HG02981 (cell line): ENCODE data around the gene SRSF4.

Experiments used
- ATAC-seq: cut with Tn5 transposase; IDR thresholded peaks from one replicate; pipeline ENCODE4 v1.9.1; 2021; ENCODE audit warnings: mild to moderate bottlenecking, moderate library complexity; ENCODE audit not compliant: unreplicated experiment

SRSF4 gene

DNA sequence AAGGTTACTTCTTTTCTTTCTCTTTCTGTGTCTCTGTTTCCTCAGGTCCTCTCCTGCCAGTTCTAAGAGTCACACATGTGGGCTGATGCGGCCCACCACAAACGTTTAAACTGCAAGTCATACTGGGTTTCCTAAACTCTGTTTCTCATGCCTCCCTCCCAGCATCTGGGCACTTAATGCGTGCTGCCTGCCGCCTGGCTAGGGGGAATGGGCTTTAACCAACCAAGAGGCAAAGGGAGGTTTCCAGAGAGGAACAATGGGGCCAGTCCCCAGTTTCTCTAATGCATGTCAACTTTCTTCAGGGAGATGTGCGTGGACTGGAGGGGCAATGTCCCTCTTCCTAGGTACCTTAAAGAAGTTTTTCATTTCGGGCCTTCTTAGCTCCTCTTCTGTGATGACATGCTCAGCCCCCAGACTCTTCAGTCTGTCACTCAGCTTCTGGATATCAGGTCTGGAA is 19.9 kb upstream of the SRSF4 start:
- no peak for ATAC-seq

DNA sequence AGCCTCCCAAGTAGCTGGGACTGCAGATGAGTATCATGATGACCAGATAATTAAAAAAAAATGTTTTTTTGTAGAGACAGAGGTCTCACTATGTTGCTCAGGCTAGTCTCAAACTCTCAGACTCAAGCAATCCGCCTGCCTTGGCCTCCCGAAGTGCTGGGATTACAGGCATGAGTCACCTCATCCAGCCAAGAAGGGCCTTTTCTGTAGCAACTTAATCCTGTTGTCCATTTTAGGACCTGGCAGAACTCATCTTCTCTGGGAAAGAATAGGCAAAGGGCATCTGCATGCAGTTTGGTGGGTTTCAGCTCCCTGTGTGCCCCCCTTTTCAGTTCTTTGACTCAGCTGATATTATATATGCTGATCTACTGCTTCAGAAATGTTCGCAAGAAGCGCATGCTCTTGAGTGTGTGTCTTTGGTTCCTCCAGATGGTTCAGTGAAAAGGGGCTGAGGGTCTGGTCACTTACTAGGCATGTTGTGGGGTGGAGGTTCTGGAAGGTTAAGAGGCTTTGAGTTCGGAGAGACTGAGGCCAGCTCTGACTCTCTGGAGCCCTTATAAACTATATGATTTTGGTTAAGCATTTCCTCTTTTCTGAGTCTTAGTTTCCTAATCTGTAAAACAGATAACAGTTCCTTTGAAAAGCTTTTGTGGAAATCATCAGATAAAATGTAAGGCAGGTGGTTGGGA is 19.4 kb upstream of the SRSF4 start:
- ATAC-seq: no peak

DNA sequence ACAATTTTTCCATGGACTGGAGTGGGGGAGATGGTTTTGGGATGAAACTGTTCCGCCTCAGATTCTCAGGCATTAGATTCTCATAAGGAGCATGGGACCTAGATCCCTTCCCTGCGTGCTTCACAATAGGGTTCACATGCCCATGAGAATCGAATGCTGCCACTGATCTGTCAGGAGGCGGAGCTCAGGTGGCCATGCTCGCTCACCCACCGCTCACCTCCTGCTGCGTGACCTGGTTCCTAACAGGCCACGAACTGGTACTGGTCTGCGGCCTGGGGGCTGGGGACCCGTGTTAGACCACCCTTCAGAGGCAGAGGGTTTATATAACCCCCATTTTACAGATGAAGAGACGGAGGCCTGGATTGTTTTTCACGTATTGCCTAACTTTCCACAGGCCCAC is 16.3 kb upstream of the SRSF4 start:
- ATAC-seq: no peak

DNA sequence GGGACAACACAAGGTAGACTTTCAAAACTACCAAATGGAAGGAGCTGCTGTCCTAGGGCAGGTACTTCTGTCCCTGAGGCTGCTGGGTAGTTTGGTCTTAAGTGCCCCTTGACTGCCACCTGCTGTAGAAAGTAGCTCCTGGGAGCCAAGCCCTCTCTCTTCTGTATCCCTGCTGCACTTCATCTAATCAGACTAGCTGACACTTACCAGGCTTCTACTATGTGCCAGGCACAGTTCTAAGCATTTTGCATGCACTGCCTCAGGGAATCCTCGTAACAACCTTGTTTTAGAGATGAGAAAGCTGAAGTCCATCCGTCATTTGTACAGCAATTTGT is 15.9 kb upstream of the SRSF4 start:
- no peak for ATAC-seq

DNA sequence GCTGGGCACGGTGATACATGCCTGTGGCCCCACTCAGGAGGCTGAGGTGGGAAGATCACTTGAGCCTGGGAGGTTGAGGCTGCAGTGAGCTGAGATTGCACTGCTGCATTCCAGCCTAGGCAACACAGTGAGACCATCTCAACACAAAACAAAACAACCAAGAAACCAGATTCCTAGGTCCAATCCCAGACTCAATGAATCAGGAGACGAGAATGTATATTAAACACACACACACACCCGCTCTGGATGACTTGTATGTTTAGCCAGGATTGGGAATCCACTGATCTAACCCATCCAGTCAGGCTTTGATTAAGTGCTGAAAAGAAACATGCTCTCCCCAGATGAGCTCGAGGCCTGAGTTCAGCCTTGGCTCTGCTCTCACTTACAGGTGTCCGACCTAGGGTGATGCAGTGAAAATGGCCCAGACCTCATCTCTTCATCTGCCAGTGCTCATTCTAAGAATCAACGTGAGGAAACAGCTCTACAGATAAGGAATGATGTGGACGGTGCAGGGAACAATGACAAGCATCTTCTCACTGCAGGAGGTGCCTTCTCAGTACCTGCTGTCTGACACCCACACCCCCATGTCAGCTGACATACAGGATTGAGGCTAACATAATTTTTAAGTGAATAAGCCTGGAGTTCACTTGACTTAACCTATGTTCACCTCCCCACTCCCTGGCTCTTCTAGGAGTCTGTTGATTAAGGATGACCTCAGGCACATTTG is 15.3 kb upstream of the SRSF4 start:
- no peak for ATAC-seq

DNA sequence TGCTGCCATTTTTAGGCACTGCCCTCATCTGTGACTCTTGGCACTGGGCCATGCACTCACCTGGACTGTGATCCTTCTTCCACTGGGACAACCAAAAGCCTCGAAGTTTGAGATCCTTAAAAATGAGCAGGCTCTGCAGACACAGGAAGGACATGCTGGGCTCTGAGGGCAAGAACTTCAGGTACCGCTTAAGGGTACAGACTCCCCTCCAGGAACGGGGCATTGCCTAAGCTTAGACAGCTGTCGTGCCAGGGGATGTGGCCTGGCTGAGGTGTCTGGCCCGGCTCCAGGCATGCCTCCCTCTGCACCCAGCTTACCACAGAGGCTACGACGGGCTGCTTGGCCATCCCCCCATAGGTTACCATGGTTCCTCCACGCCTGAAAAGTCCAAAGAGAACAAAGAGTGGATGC is 14.2 kb upstream of the SRSF4 start:
- no peak for ATAC-seq

DNA sequence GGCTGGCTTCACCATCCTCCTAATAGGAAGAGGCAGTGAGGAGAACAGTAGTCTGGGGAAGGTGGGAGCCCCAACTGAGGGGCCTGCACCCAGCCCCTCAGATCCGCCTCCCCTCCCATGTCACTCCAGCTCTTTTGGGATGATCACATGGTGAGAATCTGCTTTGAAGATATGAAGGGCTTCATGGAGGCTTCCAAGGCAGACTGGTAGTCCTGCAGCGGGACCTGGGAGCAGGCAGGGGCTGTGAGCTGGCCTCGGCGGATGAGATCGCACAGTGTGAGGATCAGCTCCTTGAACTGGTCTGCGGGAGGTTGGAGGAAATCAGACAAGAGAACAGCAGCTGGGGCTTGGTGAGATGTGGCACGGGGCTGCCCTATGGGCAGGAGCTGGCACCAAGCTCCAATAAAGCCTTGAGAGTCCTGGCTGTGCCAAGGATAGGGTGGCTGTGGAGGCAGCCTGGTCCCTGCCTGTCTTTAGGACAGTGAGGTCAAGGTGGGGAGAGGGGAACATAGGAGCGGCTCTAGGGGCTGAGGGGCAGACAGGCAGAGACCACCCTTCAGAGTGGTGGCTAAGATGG is 12.3 kb upstream of the SRSF4 start:
- no peak for ATAC-seq

DNA sequence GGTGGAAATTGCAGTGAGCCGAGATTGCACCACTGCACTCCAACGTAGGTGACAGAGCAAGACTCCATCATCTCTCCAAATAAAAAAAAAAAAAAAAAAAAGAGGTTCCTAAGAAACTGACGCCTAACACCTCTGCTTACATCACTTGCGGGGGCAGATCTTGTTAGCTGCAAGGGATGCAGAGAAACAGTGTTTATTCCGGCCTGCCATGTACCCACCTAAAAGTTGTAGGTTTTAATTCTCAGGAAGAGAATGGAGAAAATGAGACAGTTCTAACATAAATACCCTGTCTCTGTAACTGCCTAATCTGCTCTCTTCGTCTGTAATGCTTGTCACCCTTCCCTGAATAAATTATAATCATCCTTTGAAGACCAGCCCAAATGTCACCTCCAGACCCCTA is 9.0 kb upstream of the SRSF4 start:
- ATAC-seq: no peak

DNA sequence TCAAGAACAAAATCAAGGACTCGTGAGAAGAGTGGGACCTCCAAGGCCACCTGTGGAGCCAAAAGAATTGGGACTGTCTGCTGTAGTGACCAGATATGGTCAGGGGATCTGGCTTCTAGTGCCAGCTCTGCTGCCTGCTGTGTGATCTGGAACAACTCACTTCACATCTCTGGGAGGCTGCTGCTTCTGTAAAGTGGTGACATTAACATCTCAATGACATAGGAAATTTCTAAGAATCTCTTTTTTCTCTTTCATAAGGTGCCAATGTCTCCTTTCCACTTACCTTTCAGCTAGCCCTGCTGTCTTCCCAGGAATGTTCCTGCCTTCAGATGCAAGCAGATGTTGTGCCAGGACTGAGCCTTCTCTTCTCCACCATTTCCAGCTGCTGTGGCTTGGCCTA is 5.0 kb upstream of the SRSF4 start:
- no peak for ATAC-seq

DNA sequence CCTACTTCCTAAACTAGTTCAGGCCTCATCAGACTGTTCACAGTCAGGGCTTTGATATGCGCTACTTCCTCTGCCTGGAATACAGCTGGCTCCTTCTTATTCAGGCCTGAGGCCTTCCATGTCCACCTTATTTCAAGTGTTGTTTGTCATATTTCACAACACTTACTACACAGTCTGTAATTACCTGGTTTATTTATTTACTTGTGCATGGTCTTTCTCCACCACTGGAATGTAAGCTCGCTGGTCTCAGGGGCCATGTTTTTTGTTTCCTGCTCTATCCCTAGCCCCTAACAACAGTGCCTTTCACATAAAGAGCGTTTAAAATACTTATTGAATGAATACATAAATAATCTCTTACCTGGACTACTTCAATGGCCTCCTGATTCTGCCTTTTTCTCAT is 4.6 kb upstream of the SRSF4 start:
- no peak for ATAC-seq

DNA sequence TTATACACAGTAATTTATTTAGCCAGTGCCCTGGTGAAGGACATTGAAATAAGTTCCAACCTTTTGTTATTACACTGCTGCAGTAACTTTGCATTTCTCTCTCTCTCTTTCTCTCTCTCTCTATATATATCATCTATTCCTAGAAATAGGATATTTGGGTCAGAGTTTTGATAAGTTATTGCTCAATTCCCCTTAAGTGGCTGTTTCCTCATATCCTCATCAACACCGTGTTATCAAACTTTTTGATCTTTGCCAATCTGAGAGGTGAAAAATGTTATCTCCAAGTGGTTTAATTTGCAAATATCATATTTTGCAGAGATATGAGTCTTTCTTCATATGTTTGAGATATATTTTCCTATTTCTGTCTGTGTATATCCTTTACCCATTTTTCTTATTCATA is 1.6 kb upstream of the SRSF4 start:
- no peak for ATAC-seq

DNA sequence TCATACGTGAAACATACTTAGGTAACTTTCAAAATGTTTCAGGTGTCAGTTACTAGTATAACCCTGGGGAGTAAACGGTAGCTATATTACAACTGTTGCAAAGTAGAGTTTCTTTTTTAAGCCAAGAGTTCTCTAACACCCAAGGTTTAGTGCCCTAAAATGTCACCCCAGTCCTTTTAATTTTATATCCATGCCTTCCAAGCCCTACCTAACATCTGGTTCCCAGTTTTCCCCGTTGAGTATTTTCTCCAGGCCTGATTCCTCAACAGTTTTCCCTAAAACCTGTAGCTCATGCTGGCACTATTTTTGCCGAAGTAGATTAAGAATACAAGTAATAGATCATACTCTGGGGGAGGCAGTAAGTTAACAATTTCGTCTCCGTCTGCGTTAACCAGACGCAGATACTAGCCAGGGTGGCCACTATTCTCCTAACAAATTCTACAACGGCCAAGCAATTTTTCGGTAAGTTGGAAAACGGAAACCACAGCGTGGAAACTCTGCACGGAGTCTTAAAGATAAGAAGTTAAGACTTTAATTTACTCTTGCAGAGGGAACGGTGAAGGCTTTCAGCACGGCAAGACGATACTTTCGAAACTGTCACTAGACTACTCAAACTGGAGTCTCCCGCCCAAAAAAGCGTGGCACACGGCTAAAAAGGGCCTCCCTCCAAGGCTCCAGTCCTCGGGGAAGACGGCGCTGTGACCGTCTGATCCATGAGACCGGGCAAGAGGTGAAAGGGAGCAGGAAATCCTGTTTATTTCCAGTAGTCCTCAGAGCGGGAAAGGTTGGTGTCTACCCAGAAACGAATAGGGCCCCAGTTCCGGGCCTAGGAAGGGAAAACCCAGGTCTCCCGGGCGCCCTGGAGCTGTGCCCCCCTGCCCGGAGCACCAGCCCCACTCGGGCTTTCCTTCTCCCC is 945 bp downstream of the SRSF4 start:
- ATAC-seq: no peak

DNA sequence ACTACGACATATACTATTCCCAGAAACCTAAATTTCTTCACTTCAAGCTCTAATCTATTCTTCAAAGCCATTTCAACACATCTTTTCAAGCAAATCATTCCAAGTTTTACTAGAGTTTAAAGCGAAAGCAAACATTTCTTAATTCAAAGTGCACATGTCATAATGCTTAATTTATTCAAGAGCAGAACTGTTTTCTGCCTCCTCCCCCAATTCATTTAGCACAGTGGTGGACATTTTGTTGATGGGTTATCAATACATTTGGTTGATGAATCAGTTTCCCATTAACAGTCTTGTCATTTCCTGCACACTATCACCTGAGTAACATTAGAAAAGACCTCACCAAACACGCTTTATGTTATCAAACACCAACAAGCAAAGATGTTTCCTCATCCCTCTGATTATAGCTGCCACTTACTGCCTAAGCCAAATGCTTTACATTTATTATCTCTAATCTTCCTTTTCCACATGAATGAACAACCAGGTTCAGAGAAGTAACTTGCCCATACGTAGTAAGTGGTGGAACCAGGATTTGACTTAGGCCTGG is 2.0 kb downstream of the SRSF4 start:
- no peak for ATAC-seq

DNA sequence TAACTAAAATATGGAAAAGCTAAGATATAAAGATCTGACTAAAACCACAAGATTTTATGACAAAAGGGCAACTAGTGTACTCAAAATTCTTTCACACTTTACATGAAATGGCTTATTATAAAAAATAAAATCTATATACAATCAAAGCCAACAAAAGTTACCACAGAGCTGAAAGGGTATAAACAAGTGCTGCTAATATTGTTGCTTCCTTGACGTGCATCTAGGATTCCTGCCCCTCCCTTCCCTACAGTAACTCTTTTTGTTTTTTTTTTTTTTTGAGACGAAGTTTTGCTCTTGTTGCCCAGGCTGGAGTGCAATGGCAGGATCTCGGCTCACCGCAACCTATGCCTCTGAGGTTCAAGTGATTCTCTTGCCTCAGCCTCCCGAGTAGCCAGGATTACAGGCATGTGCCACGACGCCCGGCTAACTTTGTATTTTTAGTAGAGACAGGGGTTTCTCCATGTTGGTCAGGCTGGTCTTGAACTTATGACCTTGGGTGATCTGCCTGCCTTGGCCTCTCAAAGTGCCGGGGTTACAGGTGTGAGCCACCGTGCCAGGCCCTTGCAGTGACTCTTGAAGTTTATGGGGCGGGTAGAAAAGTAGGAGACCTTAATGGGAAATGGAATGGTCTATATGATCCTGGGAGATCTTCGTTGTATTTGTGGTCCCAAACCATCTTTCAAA is 4.5 kb downstream of the SRSF4 start:
- ATAC-seq: no peak

DNA sequence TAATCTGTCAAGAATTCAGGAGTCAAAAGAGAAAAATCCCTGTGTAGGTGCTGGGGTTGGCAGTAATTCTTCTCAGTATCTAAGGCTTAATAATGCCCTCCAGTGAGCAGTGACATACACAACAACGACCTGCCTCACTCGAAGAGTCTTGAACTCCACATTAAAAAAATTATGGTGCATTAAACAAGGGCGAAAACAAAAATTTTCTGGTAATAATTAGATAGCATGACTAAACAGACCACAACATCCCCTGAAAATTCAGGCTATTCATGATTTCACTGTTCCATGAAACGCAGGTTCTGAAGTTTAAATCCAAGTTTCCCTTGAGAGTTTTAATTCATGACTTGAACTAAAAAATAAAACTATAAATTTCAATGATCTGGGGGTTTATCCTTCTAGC is 5.1 kb downstream of the SRSF4 start:
- no peak for ATAC-seq

DNA sequence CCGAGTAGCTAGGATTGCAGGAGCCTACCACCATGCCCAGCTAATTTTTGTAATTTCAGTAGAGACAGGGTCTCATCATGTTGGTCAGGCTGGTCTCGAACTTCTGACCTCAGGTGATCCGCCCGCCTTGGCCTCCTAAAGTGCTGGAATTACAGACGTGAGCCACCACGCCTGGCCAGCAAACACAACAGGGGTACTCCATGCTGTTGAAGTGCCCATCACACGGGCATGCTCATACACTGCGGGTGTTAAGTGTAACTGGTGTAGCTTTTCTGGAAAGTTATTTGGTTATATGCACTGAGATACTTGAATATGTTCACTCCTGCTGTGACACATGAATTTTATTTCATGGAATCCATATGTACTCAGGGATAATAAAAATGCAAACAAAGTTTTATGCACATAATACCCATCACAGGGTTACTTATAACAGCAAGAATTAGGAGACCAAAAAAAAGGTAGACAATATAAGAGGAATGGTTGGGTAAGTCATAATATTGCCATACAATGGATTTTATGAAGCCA is 9.2 kb downstream of the SRSF4 start:
- ATAC-seq: no peak

DNA sequence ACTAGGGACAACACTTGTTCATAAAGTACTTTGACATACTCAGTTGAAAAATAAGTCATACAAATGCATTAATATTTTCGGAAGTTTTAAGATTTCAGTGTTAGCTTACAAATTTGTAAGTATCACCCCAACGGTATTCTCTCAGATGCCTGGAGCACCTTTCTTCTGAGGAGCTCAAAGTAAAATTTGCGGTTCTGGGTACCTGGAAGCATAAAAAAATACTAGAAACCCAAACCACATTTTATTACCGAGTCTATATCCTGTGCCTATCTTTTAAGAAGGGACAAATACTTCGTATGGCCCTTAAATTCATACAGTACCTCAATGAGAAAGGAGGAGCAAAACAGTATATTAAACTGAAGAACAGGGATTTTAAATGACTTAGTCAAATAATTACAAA is 10.2 kb downstream of the SRSF4 start:
- ATAC-seq: no peak

DNA sequence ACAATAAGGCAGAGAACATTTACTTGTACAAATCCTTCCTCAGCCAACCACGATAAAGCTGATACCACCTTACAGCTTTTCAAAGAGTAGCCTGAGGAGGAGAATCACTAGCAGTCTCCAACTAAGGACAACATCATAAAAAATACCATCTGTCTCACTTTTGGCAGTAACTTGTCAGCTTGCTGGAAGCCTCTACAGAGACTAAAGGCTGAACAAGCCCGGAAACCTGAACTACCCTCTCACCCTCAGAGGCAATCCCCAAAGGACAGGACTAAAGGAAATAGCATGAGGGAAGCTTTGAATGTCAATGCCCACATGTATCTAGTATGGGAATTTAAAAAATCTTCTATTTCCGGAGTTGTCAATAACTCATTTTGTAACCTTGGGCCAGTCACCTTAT is 10.6 kb downstream of the SRSF4 start:
- ATAC-seq: no peak

DNA sequence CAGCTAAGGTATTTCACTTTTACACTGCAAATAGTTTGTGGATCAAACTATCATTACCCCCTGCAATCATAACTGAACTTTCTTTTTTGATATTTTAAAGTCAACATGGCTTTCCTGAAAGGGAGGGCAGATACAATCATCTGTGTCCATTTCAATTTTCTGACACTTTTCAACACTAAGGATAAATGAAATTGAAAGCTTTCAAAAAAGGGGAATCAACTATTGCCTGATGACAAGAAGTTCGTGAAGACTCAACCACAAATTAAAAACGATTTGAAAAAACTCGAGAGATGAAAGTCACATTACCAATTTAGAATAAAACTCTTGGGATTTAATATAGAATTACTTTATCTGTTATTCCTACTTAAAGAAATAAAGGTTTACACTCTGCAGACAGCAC is 11.7 kb downstream of the SRSF4 start:
- ATAC-seq: no peak

DNA sequence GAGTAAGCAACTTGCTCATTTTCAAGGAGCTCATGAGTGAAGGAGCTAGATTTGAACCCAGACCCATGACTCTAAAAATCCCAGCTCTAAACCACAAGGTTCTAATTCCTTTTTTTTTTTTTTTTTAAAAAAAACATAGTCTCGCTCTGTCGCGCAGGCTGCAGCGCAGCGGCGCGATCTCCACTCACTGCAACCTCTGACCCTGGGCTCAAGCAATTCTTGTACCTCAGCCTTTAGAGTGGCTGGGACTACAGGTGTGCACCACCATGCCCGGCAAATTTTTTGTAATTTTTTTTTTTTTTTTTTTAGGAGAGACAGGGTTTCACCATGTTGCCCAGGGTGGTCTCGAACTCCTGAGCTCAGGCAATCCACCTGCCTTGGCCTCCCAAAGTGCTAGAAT is 13.8 kb downstream of the SRSF4 start:
- no peak for ATAC-seq
